Right lobe of liver (tissue), 4 donors: ENCODE measurements around the gene IARS1.

Experiments used
- POLR2A ChIP-seq: fragments of 450-650 bp; IDR thresholded peaks from one replicate; pipeline ENCODE4 v1.6.1; 2017; ENCODE audit warnings: antibody characterized with exemption, mild to moderate bottlenecking
- TF ChIP-seq, protein P1 (sequence below), 4 donors: fragments of 200-600 bp in 3 of 4; fragments of 450-650 bp in 1 of 4; IDR thresholded peaks; one replicate each; pipeline versions ENCODE4 v1.5.1 to v1.8.0; 2016 to 2022; ENCODE audit warnings: antibody characterized with exemption in 4 of 4, mild to moderate bottlenecking in 2 of 4
- donor health status: DM: no; HTN: no; CAD: no.
- donor health status: DM: no; HTN: no; CAD: no.
- donor health status: DM: no; HTN: yes; CAD: no.

DNA sequence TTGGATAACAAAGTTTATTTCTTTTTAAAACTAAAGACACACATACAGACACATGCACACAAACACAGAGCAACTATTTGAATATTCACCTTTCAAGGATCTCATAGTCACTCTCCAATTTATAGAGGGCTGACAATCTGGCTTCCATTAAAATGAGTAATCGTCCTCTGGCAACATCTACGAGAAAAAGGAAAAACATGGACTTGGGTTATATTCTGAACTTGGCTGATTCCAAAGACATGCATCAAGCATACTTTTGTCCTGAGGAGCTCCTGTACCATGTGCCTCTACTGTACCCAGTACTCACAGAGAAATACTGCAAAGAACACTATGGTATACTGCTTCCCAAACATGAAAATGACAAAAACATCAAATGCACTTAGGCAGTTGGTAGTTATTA lies 15.4 kb downstream of the IARS1 start:
- TF ChIP-seq, protein P1, sequence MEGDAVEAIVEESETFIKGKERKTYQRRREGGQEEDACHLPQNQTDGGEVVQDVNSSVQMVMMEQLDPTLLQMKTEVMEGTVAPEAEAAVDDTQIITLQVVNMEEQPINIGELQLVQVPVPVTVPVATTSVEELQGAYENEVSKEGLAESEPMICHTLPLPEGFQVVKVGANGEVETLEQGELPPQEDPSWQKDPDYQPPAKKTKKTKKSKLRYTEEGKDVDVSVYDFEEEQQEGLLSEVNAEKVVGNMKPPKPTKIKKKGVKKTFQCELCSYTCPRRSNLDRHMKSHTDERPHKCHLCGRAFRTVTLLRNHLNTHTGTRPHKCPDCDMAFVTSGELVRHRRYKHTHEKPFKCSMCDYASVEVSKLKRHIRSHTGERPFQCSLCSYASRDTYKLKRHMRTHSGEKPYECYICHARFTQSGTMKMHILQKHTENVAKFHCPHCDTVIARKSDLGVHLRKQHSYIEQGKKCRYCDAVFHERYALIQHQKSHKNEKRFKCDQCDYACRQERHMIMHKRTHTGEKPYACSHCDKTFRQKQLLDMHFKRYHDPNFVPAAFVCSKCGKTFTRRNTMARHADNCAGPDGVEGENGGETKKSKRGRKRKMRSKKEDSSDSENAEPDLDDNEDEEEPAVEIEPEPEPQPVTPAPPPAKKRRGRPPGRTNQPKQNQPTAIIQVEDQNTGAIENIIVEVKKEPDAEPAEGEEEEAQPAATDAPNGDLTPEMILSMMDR (IDR thresholded peaks at IDR 0.05) = no peak
- no peak for TF ChIP-seq POLR2A
